SK-N-SH (cell line): ENCODE data around the gene FAM47E. TPM values are rescaled to one million over a fixed set of nuclear protein-coding genes. Genes with fewer than 3 reads are reported as not detected.

Experiments
- CTCF ChIA-PET: fragments of 300-600, 350-600 bp; formaldehyde crosslinking; extraction: SDS; loops from one replicate; lab custom pipeline; 2021; lab: Yijun Ruan, JAX
- POLR2A ChIA-PET: fragments of 350-600 bp; sonication (Branson Sonifier 250); formaldehyde crosslinking; extraction: SDS; loops from one replicate; lab custom pipeline; 2020; ENCODE audit warnings: antibody characterized with exemption, inconsistent platforms; lab: Yijun Ruan, JAX
- DNase-seq: peaks from one replicate; pipeline ENCODE4 v3.0.0; 2012
- H2AFZ ChIP-seq: fragments of 200-600 bp; sonication (generic); 2 replicates; pipeline ENCODE4 v1.8.1; 2016; ENCODE audit warnings: antibody characterized with exemption, mild to moderate bottlenecking, low read depth
- H3F3A ChIP-seq: fragments of 200-600 bp; sonication (generic); replicated peaks from 2 replicates; pipeline ENCODE3; 2016; ENCODE audit warnings: antibody characterized with exemption, mild to moderate bottlenecking; ENCODE audit not compliant: insufficient read depth
- H3K27ac ChIP-seq, 2 experiments: fragments of 200-500 bp in 1 of 2; fragments of 200-600 bp in 1 of 2; sonication (Bioruptor generic) in 1 of 2; sonication (generic), shearing (Covaris generic) in 1 of 2; 2 replicates each; pipeline versions ENCODE4 v1.5.1 to v1.6.1; 2014 to 2016; ENCODE audit warnings: low read depth in 2 of 2, inconsistent platforms in 1 of 2, low read length in 1 of 2, mild to moderate bottlenecking in 1 of 2, mixed read lengths in 1 of 2
- H3K27me3 ChIP-seq: fragments of 200-600 bp; sonication (generic), shearing (Covaris generic); 2 replicates; pipeline ENCODE4 v1.6.1; 2016; ENCODE audit warnings: mixed run types; ENCODE audit not compliant: insufficient read depth
- H3K36me3 ChIP-seq, 2 experiments: fragments of 200-500 bp in 1 of 2; fragments of 200-600 bp in 1 of 2; sonication (Bioruptor generic) in 1 of 2; sonication (generic) in 1 of 2; replicated peaks in 1 of 2; 2 replicates each; pipeline versions ENCODE3 to v1.5.1; 2014 to 2016; ENCODE audit warnings: low read length in 1 of 2, mild to moderate bottlenecking in 1 of 2; ENCODE audit not compliant: insufficient read depth in 2 of 2, control insufficient read depth in 1 of 2
- H3K4me1 ChIP-seq, 2 experiments: fragments of 200-500 bp in 1 of 2; fragments of 200-600 bp in 1 of 2; sonication (Bioruptor generic) in 1 of 2; sonication (generic), shearing (Covaris generic) in 1 of 2; 2 replicates each; pipeline versions ENCODE4 v1.5.1 to v1.6.1; 2014 to 2016; ENCODE audit warnings: low read depth in 1 of 2, low read length in 1 of 2, mixed run types in 1 of 2; ENCODE audit not compliant: insufficient read depth in 2 of 2, control insufficient read depth in 1 of 2
- H3K4me2 ChIP-seq: fragments of 200-600 bp; sonication (generic), shearing (Covaris generic); 2 replicates; pipeline ENCODE4 v1.6.1; 2017; ENCODE audit warnings: mixed run types
- H3K4me3 ChIP-seq, 2 experiments: fragments of 200-500 bp in 1 of 2; fragments of 200-600 bp in 1 of 2; sonication (Bioruptor generic) in 1 of 2; sonication (generic), shearing (Covaris generic) in 1 of 2; 2 replicates each; pipeline versions ENCODE4 v1.5.1 to v1.8.1; 2014 to 2016; ENCODE audit warnings: low read depth in 2 of 2, inconsistent platforms in 1 of 2, low read length in 1 of 2, mild to moderate bottlenecking in 1 of 2, mixed read lengths in 1 of 2, moderate library complexity in 1 of 2
- H3K79me2 ChIP-seq: fragments of 200-600 bp; sonication (generic); 2 replicates; pipeline ENCODE4 v1.8.1; 2017; ENCODE audit warnings: mild to moderate bottlenecking; ENCODE audit not compliant: insufficient read depth
- H3K9ac ChIP-seq: fragments of 200-600 bp; sonication (generic); 2 replicates; pipeline ENCODE4 v1.6.1; 2017; ENCODE audit warnings: mixed run types
- H3K9me2 ChIP-seq: fragments of 200-600 bp; sonication (generic); 2 replicates; pipeline ENCODE4 v1.6.1; 2017; ENCODE audit warnings: mixed run types
- H3K9me3 ChIP-seq: fragments of 200-600 bp; sonication (generic); 2 replicates; pipeline ENCODE4 v1.6.1; 2017; ENCODE audit warnings: mixed run types, mild to moderate bottlenecking, moderate library complexity
- H4K20me1 ChIP-seq: fragments of 200-600 bp; sonication (generic); 2 replicates; pipeline ENCODE4 v1.6.1; 2017; ENCODE audit warnings: mild to moderate bottlenecking, mixed run types; ENCODE audit not compliant: insufficient read depth
- FOSL2 ChIP-seq: IDR thresholded peaks from 2 replicates; pipeline ENCODE4 v1.4.0; 2012; ENCODE audit warnings: low read depth, mild to moderate bottlenecking, moderate library complexity, borderline replicate concordance
- GABPA ChIP-seq: IDR thresholded peaks from 2 replicates; pipeline ENCODE4 v1.4.0; 2012; ENCODE audit warnings: low read depth, mild to moderate bottlenecking
- GATA2 ChIP-seq: sonication (generic); formaldehyde crosslinking; IDR thresholded peaks from 2 replicates; pipeline ENCODE4 v1.5.0; 2020; ENCODE audit warnings: mild to moderate bottlenecking, missing genetic modification reagents
- NRF1 ChIP-seq: IDR thresholded peaks from 2 replicates; pipeline ENCODE4 v1.6.1; 2012; ENCODE audit warnings: low read depth, mild to moderate bottlenecking, low read length
- RCOR1 ChIP-seq: fragments of 150-350 bp; IDR thresholded peaks from 2 replicates; pipeline ENCODE4 v1.6.1; 2017; ENCODE audit warnings: antibody characterized with exemption, low read length
- RFX5 ChIP-seq: IDR thresholded peaks from 2 replicates; pipeline ENCODE4 v1.6.1; 2012; ENCODE audit warnings: mild to moderate bottlenecking, improper control_type of control experiment, low read length
- TEAD4 ChIP-seq: IDR thresholded peaks from 2 replicates; pipeline ENCODE4 v1.4.0; 2012; ENCODE audit warnings: mild to moderate bottlenecking, borderline replicate concordance; ENCODE audit not compliant: insufficient read depth
- WGBS: methylation state at CpG from one replicate; pipeline ENCODE4 v1.1.6; 2017; ENCODE audit warnings: low lambda C conversion rate; 5-methylcytosine and 5-hydroxymethylcytosine counted together
- polyA plus RNA-seq, 3 experiments: library from polyadenylated mRNA; depleted of rRNA; stranded (reverse); fragments of >200 nt; gene quantifications; 2 replicates each; pipeline ENCODE4 v1.2.3, GENCODE V29; 2012
- TF ChIP-seq, protein P1 (sequence below): fragments of 150-350 bp; IDR thresholded peaks from 2 replicates; pipeline ENCODE4 v1.6.1; 2017; ENCODE audit warnings: antibody characterized with exemption, low read length, low read depth, borderline replicate concordance

FAM47E gene
- polyA plus RNA-seq, 1 of the 3 experiments (the other 2 are of a cell fraction): 1.8 TPM

DNA sequence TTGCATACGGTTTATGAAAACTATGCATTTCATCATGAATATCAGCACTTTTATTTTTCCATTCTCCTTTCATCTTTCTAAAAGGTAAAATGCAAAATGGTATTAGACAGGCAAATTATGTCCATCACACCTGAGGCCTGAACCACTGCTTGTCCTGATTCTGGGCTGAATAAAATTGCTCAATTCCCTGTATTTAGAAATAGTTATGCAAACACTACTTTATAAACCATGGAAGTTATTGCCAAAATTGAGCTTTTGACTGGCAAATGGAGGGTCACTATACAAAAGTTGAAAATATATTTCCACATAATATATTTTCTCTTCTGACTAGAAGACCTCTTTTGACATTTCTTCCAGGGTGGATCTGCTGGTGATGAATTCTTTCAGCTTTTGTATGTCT is 21.1 kb downstream of the FAM47E start:
- 49% methylated on average over 1 of the region's 1 CpG for WGBS
- Histone ChIP-seq H3K27ac (no peak overlapping the region), H4K20me1 (no peaks in the 10 kb centered on the region), H3F3A (no peaks in the 10 kb centered on the region), H3K9me3 (no peaks in the 10 kb centered on the region), H3K4me3 (no peak overlapping the region), H3K4me1 (no peaks in the 10 kb centered on the region), H2AFZ (no peak overlapping the region), H3K79me2 (no peaks in the 10 kb centered on the region), H3K4me2 (no peak overlapping the region), H3K27me3 (no peaks in the 10 kb centered on the region; the same call in 1 of the 2 replicates), H3K36me3 (no peaks in the 10 kb centered on the region), H3K9ac (no peak overlapping the region), H3K9me2 (no peaks in the 10 kb centered on the region)
- POLR2A ChIA-PET: no interaction called here
- DNase-seq: no peak
- TF ChIP-seq TEAD4 (no peak), GATA2 (CRISPR knock-in tag) (no peak), RCOR1 (no peak), NRF1 (no peak), GABPA (no peak)
- CTCF ChIA-PET: interaction anchor here (1.0 kb wide), 1 partner anchor 105 kb away, joined by 3 read pairs; no protein-coding TSS in a partner anchor

DNA sequence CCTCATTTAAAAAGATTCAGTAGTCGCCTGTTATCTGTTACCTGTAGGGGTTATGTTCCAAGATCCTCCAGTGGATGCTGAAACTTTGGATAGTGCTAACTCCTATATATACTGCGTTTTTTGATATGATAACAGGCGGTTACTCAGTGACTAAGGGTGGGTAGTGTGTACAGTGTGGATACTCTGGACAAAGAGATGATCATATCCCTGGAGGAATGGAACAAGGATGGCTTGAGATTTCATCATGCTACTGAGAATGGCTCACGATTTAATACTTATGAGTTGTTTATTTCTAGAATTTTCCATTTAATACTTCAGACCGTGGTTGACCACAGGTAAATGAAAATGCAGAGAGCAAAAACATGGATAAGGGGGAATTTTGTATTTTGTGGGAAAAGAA is 21.5 kb downstream of the FAM47E start:
- Histone ChIP-seq H3K4me2 (no peak overlapping the region), H3K9ac (no peak overlapping the region), H2AFZ (no peak overlapping the region)

GRCh38 chr4:76275486-76276124 is 24.1 kb downstream of the FAM47E start:
- H3K4me3 ChIP-seq: no peak overlapping the region
- no peaks in the 10 kb centered on the region for H4K20me1 ChIP-seq
- no peak for TF ChIP-seq RCOR1
- TF ChIP-seq FOSL2: no peak
- no peak for TF ChIP-seq TEAD4
- no peaks in the 10 kb centered on the region; the same call in 1 of the 2 replicates for H3K27me3 ChIP-seq
- no peak overlapping the region for H3K4me2 ChIP-seq
- H2AFZ ChIP-seq: no peak overlapping the region
- H3K79me2 ChIP-seq: no peaks in the 10 kb centered on the region
- DNase-seq: no peak
- no peaks in the 10 kb centered on the region for H3K9me3 ChIP-seq
- H3K9me2 ChIP-seq: no peaks in the 10 kb centered on the region
- H3K4me1 ChIP-seq: peaks cover 0 to under 1% of the 10 kb centered on the region in 2 experiments; a peak in 1 of 4 replicates
- 62% methylated on average over 3 of the region's 3 CpGs for WGBS
- CTCF ChIA-PET: interaction anchor here (1.2 kb wide), 1 partner anchor 102 kb away, joined by 4 read pairs; no protein-coding TSS in a partner anchor
- no peaks in the 10 kb centered on the region for H3K36me3 ChIP-seq
- POLR2A ChIA-PET: no interaction called here
- H3F3A ChIP-seq: no peaks in the 10 kb centered on the region
- H3K9ac ChIP-seq: no peak overlapping the region
- no peak overlapping the region for H3K27ac ChIP-seq

More for the DNA sequence above, 21.5 kb downstream of the FAM47E start:
- no peak overlapping the region for H3K4me3 ChIP-seq
- H3K9me2 ChIP-seq: no peaks in the 10 kb centered on the region
- no peak overlapping the region for H3K27ac ChIP-seq
- H4K20me1 ChIP-seq: no peaks in the 10 kb centered on the region
- H3F3A ChIP-seq: no peaks in the 10 kb centered on the region
- WGBS: 60% methylated on average over 5 of the region's 5 CpGs
- H3K4me1 ChIP-seq: no peaks in the 10 kb centered on the region
- no peaks in the 10 kb centered on the region for H3K9me3 ChIP-seq
- H3K36me3 ChIP-seq: no peaks in the 10 kb centered on the region
- POLR2A ChIA-PET: no interaction called here
- CTCF ChIA-PET: interaction anchor here (1.0 kb wide), 1 partner anchor 105 kb away, joined by 3 read pairs; no protein-coding TSS in a partner anchor
- TF ChIP-seq, protein P1, sequence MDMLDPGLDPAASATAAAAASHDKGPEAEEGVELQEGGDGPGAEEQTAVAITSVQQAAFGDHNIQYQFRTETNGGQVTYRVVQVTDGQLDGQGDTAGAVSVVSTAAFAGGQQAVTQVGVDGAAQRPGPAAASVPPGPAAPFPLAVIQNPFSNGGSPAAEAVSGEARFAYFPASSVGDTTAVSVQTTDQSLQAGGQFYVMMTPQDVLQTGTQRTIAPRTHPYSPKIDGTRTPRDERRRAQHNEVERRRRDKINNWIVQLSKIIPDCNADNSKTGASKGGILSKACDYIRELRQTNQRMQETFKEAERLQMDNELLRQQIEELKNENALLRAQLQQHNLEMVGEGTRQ: no peak
- TF ChIP-seq RFX5: no peak
- TF ChIP-seq, all 33 proteins: peak for 0
- Histone ChIP-seq H3K79me2 (no peaks in the 10 kb centered on the region), H3K27me3 (no peaks in the 10 kb centered on the region; the same call in 1 of the 2 replicates)
- no peak for DNase-seq
